Sigmoid colon (tissue), 4 donors: ENCODE results near the gene YPEL5.

Experiments
- CTCF ChIP-seq, 4 experiments: fragments of 450-650 bp in 3 of 4; fragments of 200-600 bp in 1 of 4; IDR thresholded peaks; one replicate each; pipeline ENCODE4 v1.5.1; 2016 to 2019; ENCODE audit warnings: antibody characterized with exemption in 4 of 4, mild to moderate bottlenecking in 3 of 4, moderate library complexity in 2 of 4
- EP300 ChIP-seq, 4 donors: sonication (generic); formaldehyde crosslinking; IDR thresholded peaks; one replicate each; pipeline ENCODE4 v1.6.1; 2017; ENCODE audit warnings: antibody characterized with exemption in 4 of 4
- POLR2A ChIP-seq, 2 donors: fragments of 450-650 bp; IDR thresholded peaks; one replicate each; pipeline ENCODE4 v1.6.1; 2016; ENCODE audit warnings: antibody characterized with exemption in 2 of 2, mild to moderate bottlenecking in 2 of 2, moderate library complexity in 2 of 2

- TF ChIP-seq CTCF (IDR thresholded peaks at IDR 0.05), result no peak
- no peak for TF ChIP-seq EP300 (IDR thresholded peaks at IDR 0.05)
- no peak for TF ChIP-seq POLR2A (IDR thresholded peaks at IDR 0.05)
Observed at GRCh38 chr2:30159766-30160165, 13.0 kb downstream of the YPEL5 start.
